GM21786 (cell line): ENCODE data around the gene TRIM16.
A peak's percentile ranks its signal among the peaks of the same experiment; 100 is the strongest.
"Not testable (repeated sequence)": the region's sequence is repeated elsewhere in the genome, so short reads cannot be mapped to it uniquely, and the experiment has no call there.

Experiments
- ATAC-seq: cut with Tn5 transposase; IDR thresholded peaks from one replicate; pipeline ENCODE4 v1.9.1; 2021; ENCODE audit not compliant: unreplicated experiment

The TRIM16 gene

GRCh38 chr17:15683824-15684478 lies at the start of gene TRIM16:
TRIM16 (minus strand) TSS chr17:15684311; CDS start chr17:15651609, 32,702 bp downstream.
- peak; percentile 95 for ATAC-seq

DNA sequence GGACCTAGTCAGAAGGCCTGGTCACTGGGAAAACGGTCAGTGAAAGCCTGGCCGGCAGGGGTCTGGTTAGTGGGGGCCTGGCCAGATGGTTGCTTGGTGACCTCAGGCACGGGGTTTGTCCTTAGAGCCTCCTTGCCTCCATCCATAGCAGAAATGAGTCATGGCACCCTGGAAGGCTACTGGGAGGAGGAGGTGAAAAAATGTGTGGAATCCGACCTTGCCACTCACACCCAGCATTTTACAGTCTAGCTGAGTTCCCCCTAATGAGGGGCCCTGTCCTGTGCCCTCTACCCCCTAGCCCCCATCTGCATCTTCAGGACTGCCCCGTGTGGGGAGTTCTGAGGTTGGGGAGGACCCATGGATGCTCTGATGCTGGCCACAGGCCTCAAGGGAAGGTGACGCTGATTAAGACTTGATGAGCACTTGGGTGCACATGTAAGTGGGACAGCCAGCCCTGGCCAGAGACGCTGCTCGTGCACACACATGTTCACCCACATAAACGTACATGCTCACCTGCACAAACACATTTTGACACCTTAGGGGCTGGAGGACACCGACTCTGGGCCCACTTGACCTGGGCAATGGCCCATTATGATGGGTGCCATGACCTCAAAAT lies 49.2 kb upstream of the TRIM16 start:
- not testable (repeated sequence) for ATAC-seq

GRCh38 chr17:15731900-15732299 lies 47.8 kb upstream of the TRIM16 start, which contains the start of gene TBC1D26:
TBC1D26 (plus strand) TSS chr17:15732283; CDS start chr17:15735349, 3,066 bp downstream.
- not testable (repeated sequence) for ATAC-seq

DNA sequence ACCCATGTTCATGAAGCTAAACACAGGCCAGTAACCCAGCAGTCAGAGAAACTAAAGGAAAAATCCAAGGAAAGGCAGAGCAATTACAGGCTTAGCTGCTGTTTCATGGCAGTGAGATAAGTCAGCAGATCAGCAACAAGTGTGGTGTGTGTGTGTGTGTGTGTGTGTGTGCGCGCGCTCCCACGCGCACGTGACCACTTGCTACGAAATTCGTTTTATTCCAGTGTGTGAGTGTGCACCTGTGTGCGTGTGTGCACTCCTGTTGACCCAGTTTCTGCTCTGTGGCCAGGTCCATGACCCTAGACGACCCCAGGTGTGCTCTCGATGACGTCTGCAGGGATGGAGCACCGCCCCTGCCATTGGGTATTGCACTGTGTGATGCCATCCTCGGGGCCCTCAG lies 46.4 kb upstream of the TRIM16 start:
- ATAC-seq, result not testable (repeated sequence)

- not testable (repeated sequence) for ATAC-seq
Observed at GRCh38 chr17:15716601-15717563, 32.8 kb upstream of the TRIM16 start.

DNA sequence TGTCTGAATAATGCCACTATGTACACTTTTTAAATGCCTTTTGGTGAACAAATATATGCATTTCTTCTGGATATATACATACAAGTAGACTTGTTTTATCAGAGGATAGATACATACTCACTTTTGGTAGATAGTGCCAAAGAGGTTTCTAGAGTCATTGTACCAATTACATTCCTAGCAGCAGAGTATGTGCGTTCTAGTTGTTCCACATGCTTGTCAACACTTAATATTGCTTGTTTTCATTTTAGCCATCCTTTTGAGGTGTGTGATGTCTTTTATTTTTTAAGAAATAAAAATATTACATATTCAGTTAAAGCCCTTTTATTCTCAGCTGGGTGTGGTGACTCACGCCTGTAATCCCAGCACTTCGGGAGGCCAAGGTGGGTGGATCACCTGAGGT lies 24.8 kb upstream of the TRIM16 start:
- ATAC-seq, result not testable (repeated sequence)

GRCh38 chr17:15704813-15705212 lies 20.7 kb upstream of the TRIM16 start:
- ATAC-seq, result not testable (repeated sequence)

DNA sequence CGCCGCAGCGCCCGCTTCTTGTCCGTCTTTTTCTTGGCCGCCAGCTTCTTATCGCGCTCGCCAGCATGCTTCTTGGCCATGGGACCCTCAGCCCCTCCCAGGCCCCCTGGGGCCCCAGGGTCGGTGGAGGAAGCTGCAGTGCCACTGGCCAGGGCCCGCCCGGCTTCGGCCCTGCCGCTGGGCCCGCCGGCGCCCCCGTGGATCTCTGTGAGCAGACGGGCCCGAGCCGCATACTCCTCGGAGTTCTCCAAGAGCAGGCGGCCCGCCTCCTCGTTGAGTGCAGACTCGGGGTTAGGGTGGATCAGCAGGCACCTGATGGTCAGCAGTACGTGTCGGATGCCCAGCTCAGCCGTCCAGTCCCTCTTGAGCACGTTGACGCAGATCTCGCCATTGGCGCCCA lies 20.1 kb upstream of the TRIM16 start:
- ATAC-seq, result not testable (repeated sequence)

DNA sequence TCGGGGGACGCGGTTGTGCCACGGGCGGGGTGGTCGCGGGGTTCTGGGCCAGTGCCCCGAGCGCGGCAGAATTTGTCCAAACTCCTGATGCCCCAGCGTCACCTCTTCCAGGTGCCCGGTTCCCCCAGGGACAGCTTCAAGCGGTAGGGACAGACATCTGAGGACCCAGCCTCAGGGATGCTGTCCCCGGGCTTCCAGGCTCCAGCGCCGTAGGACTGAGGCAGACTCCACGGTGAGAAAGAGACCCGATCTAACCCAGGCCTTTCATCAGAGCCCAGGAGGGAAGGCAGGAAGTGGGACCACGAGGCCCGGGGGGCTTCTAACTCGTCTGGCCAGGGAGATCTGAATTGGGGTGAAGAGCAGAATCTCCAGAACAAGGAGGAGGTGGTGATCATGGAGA lies 15.8 kb upstream of the TRIM16 start:
- ATAC-seq, result not testable (repeated sequence)

GRCh38 chr17:15699413-15699924 lies 15.4 kb upstream of the TRIM16 start, which contains the start of gene ZNF286A:
ZNF286A (plus strand) TSS chr17:15699752; CDS start chr17:15700330, 578 bp downstream.
- ATAC-seq, result peak; percentile 98

DNA sequence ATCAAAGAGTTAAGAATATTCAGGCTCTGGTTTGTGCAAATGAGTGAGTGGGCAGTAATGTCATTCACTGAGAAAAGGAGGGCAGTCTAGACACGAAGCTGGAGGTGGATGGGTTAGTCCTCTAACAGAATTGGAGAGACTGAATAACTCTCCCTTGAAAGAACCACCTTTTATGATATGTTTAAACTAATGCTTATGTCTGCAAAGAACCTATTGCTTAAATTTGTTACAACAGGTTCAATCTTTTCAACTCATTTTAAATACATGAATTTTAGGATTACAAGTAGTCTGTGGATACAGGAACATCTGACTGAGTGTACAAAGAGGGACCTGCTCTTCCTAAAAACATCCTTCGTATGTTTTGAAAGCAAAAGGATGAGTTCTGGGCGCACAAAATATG lies 14.9 kb upstream of the TRIM16 start:
- ATAC-seq, result not testable (repeated sequence)

DNA sequence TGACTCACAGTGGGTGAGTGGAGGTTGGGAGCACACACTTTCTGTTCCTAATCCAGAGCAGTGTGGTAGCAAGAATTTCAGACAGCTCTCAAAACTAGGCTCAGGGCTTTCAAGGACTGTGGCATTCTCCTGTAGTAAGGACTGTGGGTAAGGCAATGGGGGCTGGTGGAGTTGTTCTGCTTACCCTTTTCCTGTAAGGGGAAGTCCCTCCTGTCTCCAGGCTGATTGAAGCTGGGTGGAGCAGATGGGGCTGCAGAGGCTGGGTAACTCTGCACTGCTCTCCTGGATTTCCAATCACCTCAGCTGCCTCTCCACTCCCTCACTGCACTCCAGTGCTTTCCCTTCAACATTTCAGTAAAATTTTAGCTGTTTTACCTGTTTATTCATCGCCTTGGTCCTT lies 3.4 kb upstream of the TRIM16 start:
- not testable (repeated sequence) for ATAC-seq

DNA sequence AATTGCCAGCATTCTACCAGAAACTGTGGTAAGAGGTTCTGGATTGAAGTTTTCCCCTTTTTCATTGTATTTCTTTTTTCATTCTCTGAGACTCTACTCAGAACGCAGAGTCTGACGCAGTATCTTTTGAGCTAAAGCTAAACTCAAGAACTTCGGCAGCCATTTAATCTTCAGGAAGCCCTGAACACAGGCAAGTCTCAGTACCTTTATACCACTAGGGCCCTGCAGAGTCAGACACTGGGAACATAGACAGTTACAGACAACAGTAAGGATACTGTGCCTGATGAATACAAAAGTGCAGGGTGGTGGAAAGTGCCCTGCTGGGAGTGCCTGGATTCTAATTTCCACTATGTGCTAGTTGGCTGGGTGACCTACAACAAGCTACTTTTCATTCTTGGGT lies 976 bp downstream of the TRIM16 start:
- ATAC-seq, result not testable (repeated sequence)

GRCh38 chr17:15675991-15676390 lies 8.1 kb downstream of the TRIM16 start:
- not testable (repeated sequence) for ATAC-seq

DNA sequence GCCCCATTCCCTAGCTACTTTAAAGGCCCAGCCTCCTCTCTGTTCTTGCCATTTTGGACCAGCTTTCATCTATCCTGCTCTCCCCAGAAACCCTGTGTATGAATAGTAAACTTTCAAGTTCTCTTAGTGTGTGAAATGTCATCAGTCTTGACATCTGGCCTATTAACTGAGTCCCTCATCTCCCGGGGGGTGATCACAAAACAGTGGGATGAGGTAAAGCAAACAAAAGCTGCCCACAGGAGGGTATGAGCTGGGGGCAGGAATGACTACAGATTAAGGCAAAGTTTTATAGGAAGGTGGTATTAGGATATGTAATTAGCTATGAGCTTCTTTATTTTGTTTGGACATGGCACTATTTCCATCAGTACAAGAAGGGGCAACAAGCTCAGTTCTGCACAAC lies 9.5 kb downstream of the TRIM16 start:
- not testable (repeated sequence) for ATAC-seq

GRCh38 chr17:15669526-15669925 lies 14.6 kb downstream of the TRIM16 start:
- ATAC-seq, result not testable (repeated sequence)

GRCh38 chr17:15663691-15664090 lies 20.4 kb downstream of the TRIM16 start:
- ATAC-seq, result no peak

DNA sequence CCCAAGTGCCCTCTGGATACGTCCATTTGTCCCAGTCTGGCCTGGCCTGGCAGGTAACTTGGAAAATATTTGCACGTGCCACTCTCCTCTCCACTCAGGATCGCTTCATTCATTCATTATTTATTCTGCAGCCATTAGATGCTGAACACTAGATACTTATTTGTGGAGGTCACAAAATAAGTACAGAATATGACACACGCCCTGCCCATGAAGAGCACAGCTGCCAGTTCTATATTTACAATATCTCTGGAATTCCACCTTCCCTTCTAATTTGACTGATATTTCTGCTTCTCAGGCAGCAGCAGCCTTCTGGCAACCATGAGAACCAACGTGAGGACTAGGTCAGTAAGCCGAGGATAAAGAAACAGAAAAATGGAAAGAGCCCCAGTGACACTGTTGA lies 20.9 kb downstream of the TRIM16 start:
- no peak for ATAC-seq

DNA sequence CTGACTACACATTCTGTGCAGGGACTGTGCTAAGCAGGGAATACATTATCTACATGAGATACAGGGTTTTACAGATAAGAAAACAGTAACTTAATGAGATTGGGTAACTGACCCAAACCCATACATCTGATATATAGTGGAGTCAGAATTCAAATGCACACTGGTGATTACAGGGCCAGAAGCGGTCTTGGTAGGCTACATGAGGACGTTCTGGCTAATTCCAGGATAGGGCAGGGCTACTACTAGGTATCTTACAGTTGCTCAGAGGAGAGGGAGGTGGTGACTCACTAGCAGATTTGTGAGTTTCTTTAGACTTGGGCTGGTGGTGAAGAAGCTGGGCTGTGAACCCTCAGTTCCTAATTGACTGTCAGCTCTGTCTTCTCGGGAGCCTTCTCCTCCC lies 21.4 kb downstream of the TRIM16 start:
- no peak for ATAC-seq

GRCh38 chr17:15660077-15660476 lies 24.0 kb downstream of the TRIM16 start:
- no peak for ATAC-seq

DNA sequence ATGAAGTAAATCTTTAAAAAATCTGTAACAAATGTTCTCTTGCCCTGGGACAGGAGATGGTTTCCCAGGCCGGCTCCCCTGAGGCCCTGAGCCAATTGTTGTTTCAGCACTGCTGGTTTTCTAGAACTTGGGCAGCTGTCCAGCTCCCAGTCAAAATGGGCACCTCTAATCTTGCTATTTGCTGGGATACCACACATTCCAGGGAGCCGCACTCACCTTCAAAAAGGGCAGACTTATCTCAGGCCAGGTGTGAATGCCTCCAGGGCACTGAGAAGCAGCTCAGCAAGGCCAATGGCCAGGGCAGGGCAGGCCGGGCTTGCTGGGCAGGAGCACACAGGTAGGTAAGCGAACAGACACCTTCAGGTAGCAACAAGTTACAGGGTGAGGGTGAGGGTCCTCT lies 24.4 kb downstream of the TRIM16 start:
- no peak for ATAC-seq
